GM19438 (cell line): ENCODE results near the gene LRRC27.
"Not testable (repeated sequence)": the region's sequence is repeated elsewhere in the genome, so short reads cannot be mapped to it uniquely, and the experiment has no call there.

Experiments
- ATAC-seq: cut with Tn5 transposase; IDR thresholded peaks from one replicate; pipeline ENCODE4 v1.9.1; 2021; ENCODE audit warnings: low read depth; ENCODE audit not compliant: unreplicated experiment

The LRRC27 gene

GRCh38 chr10:132370426-132371340 is 38.7 kb downstream of the LRRC27 start:
- no peak for ATAC-seq

- ATAC-seq = no peak
These were observed 39.7 kb downstream of the LRRC27 start for GRCh38 chr10:132371641-132372081.

- no peak for ATAC-seq
These were observed 40.6 kb downstream of the LRRC27 start for GRCh38 chr10:132372516-132373095.

GRCh38 chr10:132373241-132373955 is 41.4 kb downstream of the LRRC27 start:
- no peak for ATAC-seq

- ATAC-seq = no peak
These were observed 42.2 kb downstream of the LRRC27 start for GRCh38 chr10:132374176-132374575.

GRCh38 chr10:132374612-132375011 is 42.6 kb downstream of the LRRC27 start:
- ATAC-seq = no peak

- no peak for ATAC-seq
These were observed 43.3 kb downstream of the LRRC27 start for GRCh38 chr10:132375116-132375794.

GRCh38 chr10:132375795-132376297 is 43.9 kb downstream of the LRRC27 start:
- no peak for ATAC-seq

- ATAC-seq = no peak
These were observed 44.4 kb downstream of the LRRC27 start for GRCh38 chr10:132376394-132376851.

GRCh38 chr10:132377326-132377725 is 45.3 kb downstream of the LRRC27 start:
- no peak for ATAC-seq

- not testable (repeated sequence) for ATAC-seq
These were observed 47.0 kb downstream of the LRRC27 start for GRCh38 chr10:132379026-132379425.

GRCh38 chr10:132380986-132381385 is 49.0 kb downstream of the LRRC27 start:
- ATAC-seq = not testable (repeated sequence)

GRCh38 chr10:132381741-132382140 is 49.7 kb downstream of the LRRC27 start:
- no peak for ATAC-seq

GRCh38 chr10:132382231-132382922 is 50.4 kb downstream of the LRRC27 start:
- ATAC-seq = no peak

- ATAC-seq = no peak
These were observed 51.1 kb downstream of the LRRC27 start for GRCh38 chr10:132383101-132383500.

- no peak for ATAC-seq
These were observed 51.8 kb downstream of the LRRC27 start for GRCh38 chr10:132383751-132384196.

GRCh38 chr10:132384618-132385388 is 52.8 kb downstream of the LRRC27 start:
- ATAC-seq = no peak

GRCh38 chr10:132385389-132385667 is 53.3 kb downstream of the LRRC27 start:
- no peak for ATAC-seq

GRCh38 chr10:132385721-132386418 is 53.9 kb downstream of the LRRC27 start:
- no peak for ATAC-seq
